IMR-90 (cell line): ENCODE measurements around the gene PDZD11. TPM values are rescaled to one million over a fixed set of nuclear protein-coding genes. Genes with fewer than 3 reads are reported as not detected.

Experiments used
- ATAC-seq: fragments of 200-7000 bp; cut with Tn5 transposase; 2 replicates; pipeline ENCODE4 v1.9.1; 2020; ENCODE audit warnings: low read depth, mild to moderate bottlenecking, moderate library complexity
- BruUV-seq: library from RNA; stranded (reverse); fragments of 400-500 nt; replicated peaks from 2 replicates; lab custom pipeline; 2021; lab: Mats Ljungman, UMichigan
- CTCF ChIA-PET: fragments of 300-600 bp; formaldehyde crosslinking; extraction: SDS; loops from one replicate; lab custom pipeline; 2021; ENCODE audit warnings: antibody characterized with exemption; lab: Yijun Ruan, JAX
- POLR2A ChIA-PET: fragments of 300-600 bp; sonication (Branson Sonifier 250); formaldehyde crosslinking; loops from one replicate; lab custom pipeline; 2022; ENCODE audit warnings: antibody characterized with exemption; ENCODE audit not compliant: unreplicated experiment; lab: Charles Lee
- DNase-seq: peaks from one replicate; pipeline ENCODE4 v3.0.0; 2013
- H2AFZ ChIP-seq: replicated peaks from 2 replicates; pipeline ENCODE3; 2013; ENCODE audit warnings: low read length, mild to moderate bottlenecking; ENCODE audit not compliant: poor library complexity
- H2AK5ac ChIP-seq: 2 replicates; pipeline ENCODE4 v1.6.1; 2013; ENCODE audit warnings: low read depth, low read length, inconsistent platforms
- H2AK9ac ChIP-seq: replicated peaks from 2 replicates; pipeline ENCODE3; 2013; ENCODE audit warnings: mild to moderate bottlenecking, low read depth, low read length, moderate library complexity; ENCODE audit not compliant: poor library complexity
- H2BK120ac ChIP-seq: 2 replicates; pipeline ENCODE4 v1.6.1; 2013; ENCODE audit warnings: low read depth, low read length, inconsistent platforms
- H2BK15ac ChIP-seq: 3 replicates; pipeline ENCODE4 v1.6.1; 2013; ENCODE audit warnings: low read depth, low read length, inconsistent platforms
- H2BK20ac ChIP-seq: 2 replicates; pipeline ENCODE4 v1.6.1; 2013; ENCODE audit warnings: low read depth, mild to moderate bottlenecking, inconsistent platforms, low read length, moderate library complexity
- H2BK5ac ChIP-seq: 2 replicates; pipeline ENCODE4 v1.6.1; 2013; ENCODE audit warnings: mild to moderate bottlenecking, low read depth, low read length, inconsistent platforms; ENCODE audit not compliant: poor library complexity, severe bottlenecking
- H3K14ac ChIP-seq: replicated peaks from 2 replicates; pipeline ENCODE4 v1.6.1; 2013; ENCODE audit warnings: low read depth, low read length, inconsistent platforms
- H3K18ac ChIP-seq: 2 replicates; pipeline ENCODE4 v1.6.1; 2013; ENCODE audit warnings: low read depth, low read length, control low read depth
- H3K23ac ChIP-seq: 2 replicates; pipeline ENCODE4 v1.6.1; 2013; ENCODE audit warnings: low read depth, low read length, inconsistent platforms
- H3K27ac ChIP-seq: 2 replicates; pipeline ENCODE4 v1.5.1; 2013; ENCODE audit warnings: mild to moderate bottlenecking, control low read depth, low read length; ENCODE audit not compliant: insufficient read depth
- H3K27me3 ChIP-seq: 2 replicates; pipeline ENCODE4 v1.6.1; 2013; ENCODE audit warnings: low read length; ENCODE audit not compliant: control insufficient read depth, insufficient read depth
- H3K36me3 ChIP-seq: 2 replicates; pipeline ENCODE4 v1.6.1; 2013; ENCODE audit warnings: low read length, mixed read lengths; ENCODE audit not compliant: control insufficient read depth, insufficient read depth
- H3K4ac ChIP-seq: 2 replicates; pipeline ENCODE4 v1.6.1; 2013; ENCODE audit warnings: low read depth, low read length, inconsistent platforms
- H3K4me1 ChIP-seq: 2 replicates; pipeline ENCODE4 v1.6.1; 2013; ENCODE audit warnings: low read length, mixed read lengths; ENCODE audit not compliant: control insufficient read depth, insufficient read depth
- H3K4me2 ChIP-seq: 2 replicates; pipeline ENCODE4 v1.6.1; 2013; ENCODE audit warnings: low read depth, mild to moderate bottlenecking, control low read depth, low read length, moderate library complexity
- H3K4me3 ChIP-seq: 2 replicates; pipeline ENCODE4 v1.5.1; 2013; ENCODE audit warnings: low read depth, mild to moderate bottlenecking, control low read depth, low read length, moderate library complexity; ENCODE audit not compliant: insufficient read depth
- H3K56ac ChIP-seq: 2 replicates; pipeline ENCODE4 v1.6.1; 2013; ENCODE audit warnings: low read length, inconsistent platforms; ENCODE audit not compliant: insufficient read depth; ENCODE audit errors: extremely low read depth
- H3K79me1 ChIP-seq, 2 experiments: 2 replicates each; pipeline ENCODE4 v1.6.1; 2013; ENCODE audit warnings: low read length in 2 of 2, inconsistent platforms in 1 of 2, low read depth in 1 of 2
- H3K9ac ChIP-seq: 2 replicates; pipeline ENCODE4 v1.6.1; 2013; ENCODE audit warnings: low read depth, low read length, control low read depth
- H3K9me1 ChIP-seq: 2 replicates; pipeline ENCODE4 v1.6.1; 2013; ENCODE audit warnings: low read length, inconsistent platforms; ENCODE audit not compliant: insufficient read depth
- H3K9me3 ChIP-seq: 2 replicates; pipeline ENCODE4 v1.6.1; 2013; ENCODE audit warnings: low read length; ENCODE audit not compliant: control insufficient read depth, insufficient read depth
- H4K20me1 ChIP-seq: 2 replicates; pipeline ENCODE4 v1.6.1; 2013; ENCODE audit warnings: low read length, inconsistent platforms; ENCODE audit not compliant: insufficient read depth
- H4K5ac ChIP-seq: 2 replicates; pipeline ENCODE4 v1.6.1; 2013; ENCODE audit warnings: mild to moderate bottlenecking, low read depth, low read length, control low read depth
- H4K8ac ChIP-seq, 2 experiments: 2 replicates each; pipeline ENCODE4 v1.6.1; 2013; ENCODE audit warnings: low read depth in 2 of 2, low read length in 2 of 2, control low read depth in 1 of 2, inconsistent platforms in 1 of 2
- H4K91ac ChIP-seq: 2 replicates; pipeline ENCODE4 v1.6.1; 2013; ENCODE audit warnings: low read depth, low read length, inconsistent platforms; ENCODE audit not compliant: insufficient read depth
- BHLHE40 ChIP-seq: fragments of 150-350 bp; IDR thresholded peaks from 2 replicates; pipeline ENCODE4 v1.6.1; 2016; ENCODE audit warnings: mild to moderate bottlenecking, low read depth, low read length
- CEBPB ChIP-seq: IDR thresholded peaks from 2 replicates; pipeline ENCODE4 v1.6.1; 2012; ENCODE audit warnings: low read depth, low read length, improper control_type of control experiment
- CHD1 ChIP-seq: IDR thresholded peaks from 2 replicates; pipeline ENCODE4 v1.6.1; 2012; ENCODE audit warnings: low read depth, low read length, improper control_type of control experiment
- CTCF ChIP-seq: conservative IDR thresholded peaks from 2 replicates; pipeline ENCODE4 v1.5.1; 2012; ENCODE audit warnings: mild to moderate bottlenecking, low read depth, low read length, improper control_type of control experiment
- FOS ChIP-seq: fragments of 150-350 bp; IDR thresholded peaks from 2 replicates; pipeline ENCODE4 v1.6.1; 2016; ENCODE audit warnings: low read depth, low read length
- MAZ ChIP-seq: IDR thresholded peaks from 2 replicates; pipeline ENCODE4 v1.6.1; 2012; ENCODE audit warnings: low read depth, mild to moderate bottlenecking, low read length, improper control_type of control experiment, moderate library complexity, borderline replicate concordance
- MXI1 ChIP-seq: IDR thresholded peaks from 2 replicates; pipeline ENCODE4 v1.6.1; 2012; ENCODE audit warnings: low read depth, mild to moderate bottlenecking, low read length, moderate library complexity, borderline replicate concordance
- NFE2L2 ChIP-seq: fragments of 150-350 bp; IDR thresholded peaks from 2 replicates; pipeline ENCODE4 v1.6.1; 2016; ENCODE audit warnings: low read depth, mild to moderate bottlenecking, low read length
- RAD21 ChIP-seq: IDR thresholded peaks from 2 replicates; pipeline ENCODE4 v1.6.1; 2012; ENCODE audit warnings: low read length, improper control_type of control experiment
- RCOR1 ChIP-seq: IDR thresholded peaks from 2 replicates; pipeline ENCODE4 v1.6.1; 2012; ENCODE audit warnings: mild to moderate bottlenecking, low read length, improper control_type of control experiment; ENCODE audit not compliant: insufficient replicate concordance
- RFX5 ChIP-seq: IDR thresholded peaks from 2 replicates; pipeline ENCODE4 v1.8.0; 2012; ENCODE audit warnings: low read depth, mild to moderate bottlenecking, low read length, moderate library complexity
- SMC3 ChIP-seq: fragments of 150-350 bp; IDR thresholded peaks from 2 replicates; pipeline ENCODE4 v1.6.1; 2016; ENCODE audit warnings: low read depth, mild to moderate bottlenecking, antibody characterized with exemption, low read length, moderate library complexity
- WGBS, 2 experiments: methylation state at CpG; one replicate each; pipeline versions ENCODE4 v1.1.5 to v1.1.7; 2013; ENCODE audit warnings: missing lambda C conversion rate in 2 of 2; ENCODE audit not compliant: insufficient read length in 1 of 2; ENCODE audit errors: extremely low coverage in 2 of 2; 5-methylcytosine and 5-hydroxymethylcytosine counted together
- dilution Hi-C: fragments of 300-500 bp; cut with HindIII; formaldehyde crosslinking; loops from one replicate; pipeline ENCODE4 v1.14.3; 2018; ENCODE audit warnings: low sequenced_read_pairs; ENCODE audit not compliant: unreplicated experiment
- in situ Hi-C: fragments of 300-500 bp; cut with MboI; formaldehyde crosslinking; loops from 3 replicates; pipeline ENCODE4 v1.14.3; 2019; ENCODE audit warnings: low sequenced_read_pairs, inconsistent platforms, mixed read lengths
- intact Hi-C: fragments of 100-400 bp; cut with micrococcal nuclease; formaldehyde crosslinking; loops from 2 replicates; pipeline ENCODE4 v1.10.0; 2022
- polyA plus RNA-seq, 3 experiments: library from polyadenylated mRNA; depleted of rRNA; stranded (reverse); fragments of >200 nt; gene quantifications; 2 replicates each; pipeline ENCODE4 v1.2.3, GENCODE V29; 2012; ENCODE audit warnings: low replicate concordance in 1 of 3
- total RNA-seq: library from RNA; depleted of rRNA; stranded (reverse); fragments of >200 nt; gene quantifications from 2 replicates; pipeline ENCODE4 v1.2.3, GENCODE V29; 2012

PDZD11 gene
- total and polyA plus RNA-seq, 2 of the 4 experiments (the other 2 are of a cell fraction), result 84.1 to 100 TPM

GRCh38 chrX:70247252-70247651, 42.5 kb downstream of the PDZD11 start:
- Histone ChIP-seq H3K18ac (no peak overlapping the region), H2AK9ac (no peak overlapping the region), H2BK20ac (no peak overlapping the region), H3K79me1 (no peaks in the 10 kb centered on the region), H3K4ac (no peak overlapping the region), H4K5ac (no peak overlapping the region), H3K14ac (no peak overlapping the region), H3K56ac (no peak overlapping the region), H3K9me1 (no peaks in the 10 kb centered on the region), H4K20me1 (no peaks in the 10 kb centered on the region), H3K4me1 (no peaks in the 10 kb centered on the region), H4K91ac (no peak overlapping the region), H2BK15ac (no peak overlapping the region), H3K23ac (no peak overlapping the region), H2AK5ac (no peak overlapping the region), H2AFZ (no peak overlapping the region), H3K9ac (no peak overlapping the region), H3K36me3 (no peaks in the 10 kb centered on the region), H4K8ac (no peak overlapping the region), H2BK5ac (no peak overlapping the region), H3K9me3 (no peaks in the 10 kb centered on the region), H3K4me3 (no peak overlapping the region), H2BK120ac (no peak overlapping the region), H3K27ac (no peak overlapping the region), H3K27me3 (peaks cover 4% of the 10 kb centered on the region), H3K4me2 (no peak overlapping the region)
- no peak for ATAC-seq
- ChIA-PET POLR2A (no interaction called here), CTCF (no interaction called here)
- dilution Hi-C loops (no loop called here), in situ Hi-C loops (no loop called here), intact Hi-C loops (no loop called here)
- no peak for TF ChIP-seq RCOR1
- no peak for TF ChIP-seq RAD21
- TF ChIP-seq MAZ, result no peak
- TF ChIP-seq RFX5, result no peak
- TF ChIP-seq FOS, result no peak
- TF ChIP-seq CEBPB, result no peak
- no peak for TF ChIP-seq NFE2L2
- TF ChIP-seq CTCF, result no peak
- TF ChIP-seq SMC3, result no peak
- no peak for TF ChIP-seq CHD1
- no peak for TF ChIP-seq BHLHE40
- TF ChIP-seq MXI1, result no peak
- WGBS, 2 experiments, result no CpG with 5 or more reads among the region's 2 CpGs
- no peak for DNase-seq
- no TSS peak for BruUV-seq
